Measurements from ENCODE around the gene ZNF654. TPM values are rescaled to one million over a fixed set of nuclear protein-coding genes. Genes with fewer than 3 reads are reported as not detected.

The ZNF654 gene
- total and polyA plus RNA-seq, 8 donors, result 1.7 to 11.0 (median 5.1) TPM

DNA sequence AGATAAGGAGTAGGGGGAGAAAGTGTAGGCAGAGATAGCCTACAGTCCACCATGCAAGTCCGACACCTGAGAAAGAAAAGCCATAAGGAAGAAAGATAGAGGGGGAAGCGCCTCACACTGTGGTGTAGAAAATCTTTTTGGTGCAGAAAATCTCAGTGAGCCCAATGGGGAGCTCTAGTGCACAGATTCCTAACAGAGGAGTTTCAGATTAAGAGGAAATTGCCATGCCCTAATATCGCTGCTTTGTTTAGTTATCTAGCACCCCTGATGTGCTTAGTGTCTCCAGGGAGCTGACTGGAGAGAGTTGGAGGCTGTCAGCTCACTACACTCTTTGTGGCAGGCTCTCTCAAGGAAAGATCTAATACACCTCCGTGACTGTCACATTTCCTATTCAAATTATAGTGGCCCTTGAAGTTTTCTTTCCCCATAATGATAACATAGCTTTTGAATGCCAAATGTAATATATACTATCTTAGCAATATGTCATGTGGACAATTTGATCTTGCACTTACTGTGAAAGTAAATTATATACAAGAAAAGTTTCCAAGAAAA, 34.0 kb upstream of the ZNF654 start:
- DNase-seq, result no peak
- no peaks in the 10 kb centered on the region for H3K36me3 ChIP-seq
- 65 to 67% methylated on average over 4 of the region's 4 CpGs for WGBS, 2 donors
- no peaks in the 10 kb centered on the region for H3K27me3 ChIP-seq
- no peak for ATAC-seq
- no peak overlapping the region for H3K27ac ChIP-seq
- intact Hi-C loops (cut with DNase I), result no loop called here
- no peaks in the 10 kb centered on the region for H3K4me1 ChIP-seq
- H3K9me3 ChIP-seq, result no peaks in the 10 kb centered on the region
- TF ChIP-seq, protein P1, sequence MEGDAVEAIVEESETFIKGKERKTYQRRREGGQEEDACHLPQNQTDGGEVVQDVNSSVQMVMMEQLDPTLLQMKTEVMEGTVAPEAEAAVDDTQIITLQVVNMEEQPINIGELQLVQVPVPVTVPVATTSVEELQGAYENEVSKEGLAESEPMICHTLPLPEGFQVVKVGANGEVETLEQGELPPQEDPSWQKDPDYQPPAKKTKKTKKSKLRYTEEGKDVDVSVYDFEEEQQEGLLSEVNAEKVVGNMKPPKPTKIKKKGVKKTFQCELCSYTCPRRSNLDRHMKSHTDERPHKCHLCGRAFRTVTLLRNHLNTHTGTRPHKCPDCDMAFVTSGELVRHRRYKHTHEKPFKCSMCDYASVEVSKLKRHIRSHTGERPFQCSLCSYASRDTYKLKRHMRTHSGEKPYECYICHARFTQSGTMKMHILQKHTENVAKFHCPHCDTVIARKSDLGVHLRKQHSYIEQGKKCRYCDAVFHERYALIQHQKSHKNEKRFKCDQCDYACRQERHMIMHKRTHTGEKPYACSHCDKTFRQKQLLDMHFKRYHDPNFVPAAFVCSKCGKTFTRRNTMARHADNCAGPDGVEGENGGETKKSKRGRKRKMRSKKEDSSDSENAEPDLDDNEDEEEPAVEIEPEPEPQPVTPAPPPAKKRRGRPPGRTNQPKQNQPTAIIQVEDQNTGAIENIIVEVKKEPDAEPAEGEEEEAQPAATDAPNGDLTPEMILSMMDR (IDR thresholded peaks at IDR 0.05), result no peak
- no peak overlapping the region for H3K4me3 ChIP-seq
- FAIRE-seq, result no peak

DNA sequence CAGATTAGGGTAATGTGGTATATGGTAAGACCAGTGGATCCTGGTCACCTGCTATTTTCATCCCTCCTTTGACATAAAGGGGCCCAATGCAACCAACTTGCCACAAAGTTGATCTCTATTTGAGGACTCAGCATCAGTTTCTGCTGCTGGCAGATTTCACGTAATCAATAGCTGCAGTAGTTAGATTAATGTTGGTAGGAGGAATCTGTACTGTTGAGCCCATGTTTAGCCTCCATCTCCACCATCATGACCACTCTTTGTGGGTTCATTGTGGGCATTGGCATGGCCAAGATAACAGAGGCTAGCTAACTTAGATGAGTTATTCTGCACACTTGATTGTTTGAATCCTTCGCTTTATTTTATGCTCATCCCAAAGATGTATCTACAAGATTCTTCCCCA, 30.2 kb upstream of the ZNF654 start:
- FAIRE-seq (no peak), DNase-seq (no peak)
- no peaks in the 10 kb centered on the region for H3K36me3 ChIP-seq

DNA sequence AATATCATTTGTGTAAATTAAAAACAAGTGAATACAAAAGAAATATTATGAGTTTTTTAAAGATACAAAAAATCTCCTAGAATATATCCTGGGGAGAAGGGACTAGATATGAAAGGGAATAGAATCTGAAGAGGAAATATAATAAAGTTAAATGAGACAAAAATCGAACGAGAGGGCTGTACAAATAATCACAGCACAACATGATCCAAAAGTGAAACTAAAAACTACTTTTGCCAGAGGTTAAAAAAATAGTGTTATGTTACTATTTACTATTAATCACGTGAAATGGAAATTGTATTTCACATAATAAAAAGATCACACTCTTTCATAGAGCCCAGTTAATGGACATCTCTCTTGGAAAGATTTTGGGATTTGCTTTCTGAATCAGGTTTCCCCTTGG, 28.8 kb upstream of the ZNF654 start:
- no peak overlapping the region for H3K4me3 ChIP-seq
- H3K36me3 ChIP-seq, result no peaks in the 10 kb centered on the region
- peaks cover 0 to 6% (median 6%) of the 10 kb centered on the region in 3 donors for H3K4me1 ChIP-seq
- DNase-seq (no peak), ATAC-seq (no peak), FAIRE-seq (peak; percentile 20)
- intact Hi-C loops (cut with DNase I), result no loop called here
- no peaks in the 10 kb centered on the region for H3K9me3 ChIP-seq
- H3K27ac ChIP-seq, result no peak overlapping the region
- no peaks in the 10 kb centered on the region for H3K27me3 ChIP-seq
- WGBS, 2 donors, result 60 to 77% methylated on average over 3 of the region's 3 CpGs
- TF ChIP-seq, protein P1 (IDR thresholded peaks at IDR 0.05), result no peak

More for the DNA sequence above, 30.2 kb upstream of the ZNF654 start:
- peaks cover 0 to 6% (median 6%) of the 10 kb centered on the region in 3 donors for H3K4me1 ChIP-seq
- TF ChIP-seq, protein P1 (IDR thresholded peaks at IDR 0.05), result no peak
- no peak for ATAC-seq
- H3K27me3 ChIP-seq, result no peaks in the 10 kb centered on the region
- WGBS, 2 donors, result 92 to 98% methylated on average over 2 of the region's 2 CpGs
- no peaks in the 10 kb centered on the region for H3K9me3 ChIP-seq
- no peak overlapping the region for H3K27ac ChIP-seq
- intact Hi-C loops (cut with DNase I), result no loop called here
- H3K4me3 ChIP-seq, result no peak overlapping the region

DNA sequence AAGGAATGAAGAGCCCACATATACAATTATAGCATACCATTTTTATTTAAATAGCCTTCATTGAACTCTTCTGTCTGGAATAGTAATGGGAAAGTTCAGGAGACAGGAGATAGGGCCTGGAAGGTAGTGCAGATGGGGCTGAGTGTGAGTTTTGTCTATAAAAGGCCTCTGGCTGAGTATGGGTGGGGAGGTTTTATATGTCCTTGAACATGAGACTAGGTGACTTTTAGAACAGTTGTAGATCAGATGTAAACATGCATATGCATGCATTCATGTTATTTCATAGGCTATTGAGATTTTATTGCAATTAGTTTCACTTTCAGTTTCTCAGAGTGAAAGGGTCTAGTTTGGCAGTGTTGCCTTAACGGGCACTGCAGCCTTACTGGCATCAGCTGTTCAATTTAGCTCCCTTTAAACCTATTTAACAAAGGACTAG, 27.4 kb upstream of the ZNF654 start:
- DNase-seq (no peak), FAIRE-seq (no peak), ATAC-seq (peak; percentile 40 to 93 (median 82))
- Histone ChIP-seq H3K4me1 (peaks cover 0 to 6% (median 6%) of the 10 kb centered on the region in 3 donors), H3K4me3 (peak overlapping the region in 2 of 4 donors; percentile 18 to 30), H3K9me3 (no peaks in the 10 kb centered on the region), H3K27ac (peak overlapping the region in 3 of 4 donors; percentile 15 to 34 (median 25)), H3K27me3 (no peaks in the 10 kb centered on the region), H3K36me3 (no peaks in the 10 kb centered on the region)
- WGBS, 2 donors, result 0% methylated on average over 1 of the region's 1 CpG
- intact Hi-C loops (cut with DNase I), result no loop called here
- TF ChIP-seq, protein P1 (IDR thresholded peaks at IDR 0.05), result no peak

DNA sequence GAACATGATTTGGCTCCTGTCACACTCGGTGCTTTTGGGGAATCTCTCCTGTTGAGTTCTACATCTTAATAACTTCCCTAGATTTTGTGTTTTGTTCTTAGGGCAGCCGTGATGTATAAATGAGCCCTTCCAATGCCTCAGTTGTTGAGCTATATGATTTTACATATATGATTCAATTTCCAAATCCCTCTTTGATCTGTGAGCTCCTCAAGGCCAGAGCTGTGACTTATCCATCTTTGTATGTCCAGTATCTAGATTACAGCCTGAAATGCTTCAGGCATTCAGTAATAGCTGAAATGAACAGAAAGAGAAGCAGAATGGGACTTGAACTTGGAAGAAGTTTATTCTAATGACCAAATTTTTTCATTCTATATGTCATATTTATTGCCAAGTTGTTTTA, 26.8 kb upstream of the ZNF654 start:
- H3K36me3 ChIP-seq, result no peaks in the 10 kb centered on the region
- H3K27me3 ChIP-seq, result no peaks in the 10 kb centered on the region
- H3K4me3 ChIP-seq, result peak overlapping the region in 2 of 4 donors; percentile 18 to 30
- peak overlapping the region in 3 of 4 donors; percentile 15 to 34 (median 25) for H3K27ac ChIP-seq
- no peaks in the 10 kb centered on the region for H3K9me3 ChIP-seq
- FAIRE-seq, result no peak
- H3K4me1 ChIP-seq, result peaks cover 0 to 6% (median 6%) of the 10 kb centered on the region in 3 donors
- no peak for DNase-seq
- intact Hi-C loops (cut with DNase I), result no loop called here
- 26 to 33% methylated on average over 2 of the region's 2 CpGs for WGBS, 2 donors
- ATAC-seq, result peak in 3 of 4 donors; percentile 14 to 26 (median 22)
- TF ChIP-seq, protein P1 (IDR thresholded peaks at IDR 0.05), result no peak

Data from pancreas (tissue), 10 donors.